Head of caudate nucleus (tissue), 42 donors: ENCODE results near the gene FOCAD.
"Not testable (repeated sequence)": the region's sequence is repeated elsewhere in the genome, so short reads cannot be mapped to it uniquely, and the experiment has no call there.

Experiments used
- DNase-seq, 42 donors: peaks; one replicate each; pipeline versions ENCODE4 v3.0.0 to v3.0.0-alpha.2; 2020 to 2021; ENCODE audit warnings: mixed read lengths in 7 of 42
- intact Hi-C: fragments of 100-400 bp; cut with DNase I; formaldehyde crosslinking; loops from one replicate; pipeline ENCODE4 v1.15.0; 2022

The FOCAD gene

GRCh38 chr9:20908461-20908860 is 224.4 kb downstream of the FOCAD start:
- no peak for DNase-seq
- intact Hi-C loops = no loop called here

- intact Hi-C loops = no loop called here
- no peak for DNase-seq
These were observed 230.5 kb downstream of the FOCAD start for GRCh38 chr9:20914556-20914955.

- DNase-seq = no peak
- intact Hi-C loops = no loop called here
These were observed 237.3 kb downstream of the FOCAD start for GRCh38 chr9:20921362-20921761.

- DNase-seq = no peak
- intact Hi-C loops = no loop called here
These were observed 241.4 kb downstream of the FOCAD start for GRCh38 chr9:20925256-20926045.

GRCh38 chr9:20929276-20929675 is 245.2 kb downstream of the FOCAD start:
- peak in 40 of 42 donors; percentile 3 to 83 (median 48) for DNase-seq
- intact Hi-C loops = no loop called here

GRCh38 chr9:20930836-20931235 is 246.8 kb downstream of the FOCAD start:
- DNase-seq = peak in 2 of 42 donors; percentile 5 to 14
- intact Hi-C loops = no loop called here

GRCh38 chr9:20940447-20941173 is 256.6 kb downstream of the FOCAD start:
- intact Hi-C loops = loop anchor here (5.0 kb wide), 3 partner anchors 318 to 1013 kb away; partner anchors contain the start of gene MLLT3

GRCh38 chr9:20941174-20941690 is 257.2 kb downstream of the FOCAD start:
- intact Hi-C loops = loop anchor here (5.0 kb wide), 3 partner anchors 319 to 1014 kb away; partner anchors contain the start of gene MLLT3
- DNase-seq = peak in 39 of 42 donors; percentile 7 to 84 (median 50)

More at GRCh38 chr9:20940447-20941173, 256.6 kb downstream of the FOCAD start:
- DNase-seq = no peak

- intact Hi-C loops = loop anchor here (5.0 kb wide), 3 partner anchors 322 to 1017 kb away; partner anchors contain the start of gene MLLT3
- no peak for DNase-seq
These were observed 260.4 kb downstream of the FOCAD start for GRCh38 chr9:20944507-20944906.

- intact Hi-C loops = no loop called here
- peak in 17 of 42 donors; percentile 3 to 53 (median 22) for DNase-seq
These were observed 261.2 kb downstream of the FOCAD start for GRCh38 chr9:20945269-20945668.

- no peak for DNase-seq
- intact Hi-C loops = no loop called here
These were observed 261.8 kb downstream of the FOCAD start for GRCh38 chr9:20945856-20946255.

GRCh38 chr9:20948703-20949102 is 264.6 kb downstream of the FOCAD start:
- no peak for DNase-seq
- intact Hi-C loops = no loop called here

- DNase-seq = no peak
- intact Hi-C loops = no loop called here
These were observed 266.6 kb downstream of the FOCAD start for GRCh38 chr9:20950707-20951106.

- intact Hi-C loops = no loop called here
These were observed 278.6 kb downstream of the FOCAD start for GRCh38 chr9:20962536-20963225.

GRCh38 chr9:20972684-20973083 is 288.6 kb downstream of the FOCAD start:
- intact Hi-C loops = no loop called here
- no peak for DNase-seq

More at GRCh38 chr9:20962536-20963225, 278.6 kb downstream of the FOCAD start:
- no peak for DNase-seq

GRCh38 chr9:20973246-20973947 is 289.3 kb downstream of the FOCAD start:
- intact Hi-C loops, DNase-seq: not testable (repeated sequence)

- DNase-seq, intact Hi-C loops: not testable (repeated sequence)
These were observed 290.3 kb downstream of the FOCAD start for GRCh38 chr9:20974191-20974938.

GRCh38 chr9:20978249-20978648 is 294.2 kb downstream of the FOCAD start:
- no peak for DNase-seq
- intact Hi-C loops = no loop called here
